Measurements from ENCODE around the gene TRABD2B.

- no peak for TF ChIP-seq CTCF (conservative IDR thresholded peaks at IDR 0.05; ENCODE audit: low read depth, low read length)
- TF ChIP-seq MAFK (IDR thresholded peaks at IDR 0.05; ENCODE audit: low read depth, low read length): no peak
These were observed 103.8 kb downstream of the TRABD2B start for GRCh38 chr1:47893412-47893811.
